GM19468 (cell line): ENCODE data around the gene TUBA8.
"Not testable (repeated sequence)": the region's sequence is repeated elsewhere in the genome, so short reads cannot be mapped to it uniquely, and the experiment has no call there.

Source experiments
- ATAC-seq: cut with Tn5 transposase; IDR thresholded peaks from one replicate; pipeline ENCODE4 v1.9.1; 2021; ENCODE audit warnings: mild to moderate bottlenecking, moderate library complexity, moderate number of reproducible peaks; ENCODE audit not compliant: unreplicated experiment; ENCODE audit errors: extremely low read depth

TUBA8 gene

GRCh38 chr22:18110194-18110953 lies at the start of gene TUBA8:
Gene TUBA8 (plus strand): TSS chr22:18110809. CDS start chr22:18110866, 57 bp downstream.
- ATAC-seq: no peak

- ATAC-seq: no peak
These were observed 48.2 kb upstream of the TUBA8 start for GRCh38 chr22:18062421-18062820.

GRCh38 chr22:18063306-18063705 lies 47.3 kb upstream of the TUBA8 start:
- no peak for ATAC-seq

- ATAC-seq: not testable (repeated sequence)
These were observed 46.9 kb upstream of the TUBA8 start for GRCh38 chr22:18063715-18064114.

GRCh38 chr22:18064636-18065035 lies 46.0 kb upstream of the TUBA8 start:
- ATAC-seq: no peak

GRCh38 chr22:18065256-18065655 lies 45.4 kb upstream of the TUBA8 start:
- ATAC-seq: no peak

- ATAC-seq: no peak
These were observed 44.3 kb upstream of the TUBA8 start for GRCh38 chr22:18066181-18066859.

GRCh38 chr22:18067121-18067520 lies 43.5 kb upstream of the TUBA8 start:
- no peak for ATAC-seq

GRCh38 chr22:18067548-18068341 lies 42.9 kb upstream of the TUBA8 start:
- no peak for ATAC-seq

GRCh38 chr22:18068381-18068988 lies 42.1 kb upstream of the TUBA8 start:
- ATAC-seq: no peak

GRCh38 chr22:18069041-18069440 lies 41.6 kb upstream of the TUBA8 start:
- ATAC-seq: no peak

GRCh38 chr22:18070041-18070440 lies 40.6 kb upstream of the TUBA8 start:
- ATAC-seq: no peak

- ATAC-seq: no peak
These were observed 39.9 kb upstream of the TUBA8 start for GRCh38 chr22:18070556-18071306.

GRCh38 chr22:18071307-18071967 lies 39.2 kb upstream of the TUBA8 start:
- ATAC-seq: not testable (repeated sequence)

- ATAC-seq: no peak
These were observed 38.7 kb upstream of the TUBA8 start for GRCh38 chr22:18071968-18072310.

GRCh38 chr22:18073467-18073866 lies 37.1 kb upstream of the TUBA8 start:
- no peak for ATAC-seq

- not testable (repeated sequence) for ATAC-seq
These were observed 36.7 kb upstream of the TUBA8 start for GRCh38 chr22:18073927-18074326.

GRCh38 chr22:18075101-18075719 lies 35.4 kb upstream of the TUBA8 start:
- ATAC-seq: no peak
